Activated T-helper 9 cell treated with anti-CD3 and anti-CD28 coated beads, Interleukin-2, amount 50 U/mL, for 16 hours (primary cell): ENCODE data around the gene WRAP73.

Source experiments
- DNase-seq: peaks from one replicate; pipeline ENCODE4 v3.0.0-alpha.2; 2020; ENCODE audit warnings: low read depth

WRAP73 gene

GRCh38 chr1:3611170-3612019 lies 38.5 kb downstream of the WRAP73 start, which contains the start of gene MEGF6:
Gene MEGF6 (minus strand): TSS chr1:3611508. CDS start chr1:3611268, 240 bp downstream.
- peak; percentile 53 for DNase-seq

- DNase-seq = no peak
Observed at GRCh38 chr1:3610527-3611169, 39.3 kb downstream of the WRAP73 start.

GRCh38 chr1:3609769-3610526 lies 40.0 kb downstream of the WRAP73 start:
- DNase-seq = no peak

- no peak for DNase-seq
Observed at GRCh38 chr1:3609016-3609768, 40.7 kb downstream of the WRAP73 start.

- no peak for DNase-seq
Observed at GRCh38 chr1:3608154-3608553, 41.7 kb downstream of the WRAP73 start.

GRCh38 chr1:3607703-3608065 lies 42.2 kb downstream of the WRAP73 start:
- no peak for DNase-seq

- no peak for DNase-seq
Observed at GRCh38 chr1:3606779-3607702, 42.9 kb downstream of the WRAP73 start.

GRCh38 chr1:3604997-3605823 lies 44.7 kb downstream of the WRAP73 start:
- no peak for DNase-seq

- no peak for DNase-seq
Observed at GRCh38 chr1:3604468-3604974, 45.4 kb downstream of the WRAP73 start.

GRCh38 chr1:3603571-3604467 lies 46.1 kb downstream of the WRAP73 start:
- DNase-seq = no peak

GRCh38 chr1:3603156-3603555 lies 46.7 kb downstream of the WRAP73 start:
- DNase-seq = no peak

GRCh38 chr1:3602375-3602774 lies 47.5 kb downstream of the WRAP73 start:
- no peak for DNase-seq

- DNase-seq = no peak
Observed at GRCh38 chr1:3601743-3602142, 48.2 kb downstream of the WRAP73 start.

GRCh38 chr1:3600354-3600753 lies 49.5 kb downstream of the WRAP73 start:
- no peak for DNase-seq

GRCh38 chr1:3599816-3600215 lies 50.1 kb downstream of the WRAP73 start:
- no peak for DNase-seq

- DNase-seq = no peak
Observed at GRCh38 chr1:3599286-3599811, 50.6 kb downstream of the WRAP73 start.

- DNase-seq = no peak
Observed at GRCh38 chr1:3598522-3599285, 51.2 kb downstream of the WRAP73 start.

- DNase-seq = no peak
Observed at GRCh38 chr1:3598051-3598491, 51.8 kb downstream of the WRAP73 start.
